ENCODE results near the gene VGLL4.
A peak's percentile ranks its signal among the peaks of the same experiment; 100 is the strongest.
"Not testable (repeated sequence)": the region's sequence is repeated elsewhere in the genome, so short reads cannot be mapped to it uniquely, and the experiment has no call there.

VGLL4 gene

GRCh38 chr3:11521167-11521566 is 122.5 kb downstream of the VGLL4 start:
- Mint-ChIP-seq H3K4me1 (peaks cover 7% of the 10 kb centered on the region), H3K27ac (no peak overlapping the region), H3K36me3 (peaks cover 9% of the 10 kb centered on the region), H3K4me3 (no peak overlapping the region), H3K9me3 (no peaks in the 10 kb centered on the region), H3K27me3 (no peaks in the 10 kb centered on the region)

- H3K27ac Mint-ChIP-seq = no peak overlapping the region
- H3K4me3 Mint-ChIP-seq = no peak overlapping the region
- H3K4me1 Mint-ChIP-seq = no peaks in the 10 kb centered on the region
- peaks cover 8% of the 10 kb centered on the region for H3K36me3 Mint-ChIP-seq
- H3K27me3 Mint-ChIP-seq = no peaks in the 10 kb centered on the region
- H3K9me3 Mint-ChIP-seq = no peaks in the 10 kb centered on the region
Measured at GRCh38 chr3:11517601-11518000, 126.1 kb downstream of the VGLL4 start.

- Mint-ChIP-seq H3K9me3 (no peaks in the 10 kb centered on the region), H3K27me3 (no peaks in the 10 kb centered on the region), H3K36me3 (peaks cover 14% of the 10 kb centered on the region), H3K4me3 (no peak overlapping the region), H3K27ac (no peak overlapping the region), H3K4me1 (peaks cover 3% of the 10 kb centered on the region)
Measured at GRCh38 chr3:11514191-11514821, 129.4 kb downstream of the VGLL4 start.

GRCh38 chr3:11513817-11514135 is 129.9 kb downstream of the VGLL4 start:
- Mint-ChIP-seq H3K36me3 (peaks cover 11% of the 10 kb centered on the region), H3K9me3 (no peaks in the 10 kb centered on the region), H3K4me3 (no peak overlapping the region), H3K27me3 (no peaks in the 10 kb centered on the region), H3K27ac (no peak overlapping the region), H3K4me1 (peaks cover 3% of the 10 kb centered on the region)

- not testable (repeated sequence) for H3K9me3 Mint-ChIP-seq, H3K4me3 Mint-ChIP-seq, H3K27me3 Mint-ChIP-seq, H3K27ac Mint-ChIP-seq, H3K4me1 Mint-ChIP-seq
- peaks cover 11% of the 10 kb centered on the region for H3K36me3 Mint-ChIP-seq
Measured at GRCh38 chr3:11513125-11513816, 130.4 kb downstream of the VGLL4 start.

- H3K36me3 Mint-ChIP-seq = peaks cover 11% of the 10 kb centered on the region
- not testable (repeated sequence) for H3K9me3 Mint-ChIP-seq, H3K27ac Mint-ChIP-seq, H3K27me3 Mint-ChIP-seq, H3K4me1 Mint-ChIP-seq, H3K4me3 Mint-ChIP-seq
Measured at GRCh38 chr3:11511606-11512005, 132.1 kb downstream of the VGLL4 start.

- H3K36me3 Mint-ChIP-seq = peaks cover 9% of the 10 kb centered on the region
- H3K4me3 Mint-ChIP-seq = no peak overlapping the region
- peaks cover 3% of the 10 kb centered on the region for H3K4me1 Mint-ChIP-seq
- H3K27ac Mint-ChIP-seq = no peak overlapping the region
- no peaks in the 10 kb centered on the region for H3K27me3 Mint-ChIP-seq
- no peaks in the 10 kb centered on the region for H3K9me3 Mint-ChIP-seq
Measured at GRCh38 chr3:11510356-11510755, 133.4 kb downstream of the VGLL4 start.

- Mint-ChIP-seq H3K4me3 (no peak overlapping the region), H3K27ac (peak overlapping the region; percentile 46), H3K36me3 (peaks cover 9% of the 10 kb centered on the region), H3K27me3 (no peaks in the 10 kb centered on the region), H3K4me1 (peaks cover 3% of the 10 kb centered on the region), H3K9me3 (no peaks in the 10 kb centered on the region)
Measured at GRCh38 chr3:11510001-11510340, 133.7 kb downstream of the VGLL4 start.

GRCh38 chr3:11509173-11510000 is 134.3 kb downstream of the VGLL4 start:
- Mint-ChIP-seq H3K4me1 (peaks cover 3% of the 10 kb centered on the region), H3K4me3 (no peak overlapping the region), H3K9me3 (no peaks in the 10 kb centered on the region), H3K27ac (no peak overlapping the region), H3K27me3 (no peaks in the 10 kb centered on the region), H3K36me3 (peaks cover 9% of the 10 kb centered on the region)

GRCh38 chr3:11508346-11509172 is 135.2 kb downstream of the VGLL4 start:
- Mint-ChIP-seq H3K9me3 (no peaks in the 10 kb centered on the region), H3K27me3 (no peaks in the 10 kb centered on the region), H3K4me3 (no peak overlapping the region), H3K36me3 (peaks cover 9% of the 10 kb centered on the region), H3K27ac (no peak overlapping the region), H3K4me1 (peaks cover 3% of the 10 kb centered on the region)

GRCh38 chr3:11507719-11508118 is 136.0 kb downstream of the VGLL4 start:
- H3K27ac Mint-ChIP-seq = no peak overlapping the region
- no peak overlapping the region for H3K4me3 Mint-ChIP-seq
- H3K9me3 Mint-ChIP-seq = no peaks in the 10 kb centered on the region
- peaks cover 9% of the 10 kb centered on the region for H3K36me3 Mint-ChIP-seq
- H3K27me3 Mint-ChIP-seq = no peaks in the 10 kb centered on the region
- H3K4me1 Mint-ChIP-seq = peaks cover 3% of the 10 kb centered on the region
